ACC112 (cell line): ENCODE results near the gene DSC2.

Experiments
- H2AFZ ChIP-seq: fragments of 200-600 bp; sonication (generic); one replicate; pipeline ENCODE4 v1.6.0; 2017; ENCODE audit warnings: antibody characterized with exemption, low read length; ENCODE audit not compliant: unreplicated experiment
- H3K27ac ChIP-seq: fragments of 200-600 bp; sonication (generic); 2 replicates; pipeline ENCODE4 v1.5.1; 2014; ENCODE audit warnings: low read depth, mild to moderate bottlenecking, antibody characterized with exemption, low read length, moderate library complexity
- H3K27me3 ChIP-seq: fragments of 200-600 bp; sonication (generic); 2 replicates; pipeline ENCODE4 v1.6.1; 2014; ENCODE audit warnings: mild to moderate bottlenecking, antibody characterized with exemption, low read length, moderate library complexity, mixed read lengths; ENCODE audit not compliant: insufficient read depth
- H3K36me3 ChIP-seq: fragments of 200-600 bp; sonication (generic); 2 replicates; pipeline ENCODE4 v1.6.1; 2016; ENCODE audit warnings: mild to moderate bottlenecking, antibody characterized with exemption, low read length, moderate library complexity, mixed read lengths; ENCODE audit not compliant: insufficient read depth
- H3K4me1 ChIP-seq: fragments of 200-600 bp; sonication (generic); one replicate; pipeline ENCODE4 v1.6.1; 2016; ENCODE audit warnings: low read length, mixed read lengths; ENCODE audit not compliant: insufficient read depth, unreplicated experiment, control insufficient read depth
- H3K4me3 ChIP-seq: fragments of 200-600 bp; sonication (generic); 2 replicates; pipeline ENCODE4 v1.5.1; 2014; ENCODE audit warnings: mild to moderate bottlenecking, low read depth, low read length
- H3K79me2 ChIP-seq: fragments of 200-600 bp; sonication (generic); one replicate; pipeline ENCODE4 v1.6.0; 2016; ENCODE audit warnings: low read length; ENCODE audit not compliant: control insufficient read depth, unreplicated experiment, insufficient read depth

Gene DSC2

DNA sequence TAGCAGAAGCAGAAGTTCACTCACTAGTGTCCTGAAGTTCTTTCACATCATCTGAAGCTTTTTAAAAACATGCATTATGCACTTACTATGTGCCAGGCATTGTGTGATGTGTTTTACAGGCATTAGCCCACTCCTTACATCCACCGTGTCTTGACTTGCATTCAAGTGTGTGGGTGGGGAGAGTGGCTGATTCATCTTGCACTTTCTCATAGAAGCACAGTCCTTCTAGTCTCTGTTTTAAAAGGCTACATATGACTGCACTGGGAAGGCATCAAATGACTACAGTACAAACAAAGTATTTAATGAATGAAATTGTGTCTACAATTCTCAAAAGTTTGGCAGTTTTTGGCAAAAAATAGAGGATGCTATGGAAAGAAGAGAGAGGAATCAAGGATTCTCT, 38.1 kb downstream of the DSC2 start:
- Histone ChIP-seq H2AFZ (no peak overlapping the region), H3K79me2 (no peaks in the 10 kb centered on the region), H3K36me3 (no peaks in the 10 kb centered on the region), H3K27me3 (no peaks in the 10 kb centered on the region), H3K4me3 (no peak overlapping the region), H3K4me1 (no peaks in the 10 kb centered on the region), H3K27ac (no peak overlapping the region)

GRCh38 chr18:31061945-31062344, 40.3 kb downstream of the DSC2 start:
- H3K27me3 ChIP-seq, result no peaks in the 10 kb centered on the region
- H3K27ac ChIP-seq, result no peak overlapping the region
- no peak overlapping the region for H3K4me3 ChIP-seq
- no peak overlapping the region for H2AFZ ChIP-seq
- H3K4me1 ChIP-seq, result no peaks in the 10 kb centered on the region
- H3K79me2 ChIP-seq, result no peaks in the 10 kb centered on the region
- H3K36me3 ChIP-seq, result no peaks in the 10 kb centered on the region

GRCh38 chr18:31058897-31059296, 43.3 kb downstream of the DSC2 start:
- no peak overlapping the region for H3K27ac ChIP-seq
- H3K79me2 ChIP-seq, result no peaks in the 10 kb centered on the region

GRCh38 chr18:31057917-31058316, 44.3 kb downstream of the DSC2 start:
- no peaks in the 10 kb centered on the region for H3K79me2 ChIP-seq
- no peaks in the 10 kb centered on the region for H3K4me1 ChIP-seq
- H3K27me3 ChIP-seq, result no peaks in the 10 kb centered on the region
- H3K4me3 ChIP-seq, result no peak overlapping the region
- H2AFZ ChIP-seq, result no peak overlapping the region
- no peak overlapping the region for H3K27ac ChIP-seq
- no peaks in the 10 kb centered on the region for H3K36me3 ChIP-seq

More at GRCh38 chr18:31058897-31059296, 43.3 kb downstream of the DSC2 start:
- Histone ChIP-seq H3K36me3 (no peaks in the 10 kb centered on the region), H2AFZ (no peak overlapping the region), H3K27me3 (no peaks in the 10 kb centered on the region), H3K4me1 (no peaks in the 10 kb centered on the region), H3K4me3 (no peak overlapping the region)

- Histone ChIP-seq H3K4me1 (no peaks in the 10 kb centered on the region), H3K79me2 (no peaks in the 10 kb centered on the region), H3K4me3 (no peak overlapping the region), H3K27ac (no peak overlapping the region), H3K27me3 (no peaks in the 10 kb centered on the region), H3K36me3 (no peaks in the 10 kb centered on the region), H2AFZ (no peak overlapping the region)
These were observed 45.2 kb downstream of the DSC2 start for GRCh38 chr18:31057051-31057450.

DNA sequence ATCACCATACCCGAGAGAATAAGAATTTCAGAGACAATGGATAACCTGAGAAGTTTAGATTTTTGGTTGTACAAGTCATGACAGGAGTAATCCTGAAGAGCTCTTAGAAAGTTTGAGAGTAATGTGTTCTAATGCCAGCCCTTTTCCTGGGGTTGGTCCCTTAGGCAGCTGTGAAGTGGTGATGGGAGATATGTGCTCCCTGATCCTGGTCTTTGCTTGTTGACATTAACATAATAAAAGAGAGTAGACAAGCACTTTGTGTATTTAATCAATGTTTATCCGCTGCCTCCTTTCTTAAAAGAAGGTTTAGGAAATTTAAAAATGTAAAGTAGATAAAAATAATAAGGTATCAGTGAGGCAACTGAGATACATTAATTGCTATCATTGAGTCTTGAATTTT, 45.9 kb downstream of the DSC2 start:
- Histone ChIP-seq H3K27me3 (no peaks in the 10 kb centered on the region), H3K36me3 (no peaks in the 10 kb centered on the region), H3K27ac (no peak overlapping the region), H3K4me1 (no peaks in the 10 kb centered on the region), H2AFZ (no peak overlapping the region), H3K79me2 (no peaks in the 10 kb centered on the region), H3K4me3 (no peak overlapping the region)

- no peaks in the 10 kb centered on the region for H3K79me2 ChIP-seq
- no peak overlapping the region for H3K4me3 ChIP-seq
- H2AFZ ChIP-seq, result no peak overlapping the region
- no peaks in the 10 kb centered on the region for H3K4me1 ChIP-seq
- H3K36me3 ChIP-seq, result no peaks in the 10 kb centered on the region
- no peaks in the 10 kb centered on the region for H3K27me3 ChIP-seq
- no peak overlapping the region for H3K27ac ChIP-seq
These were observed 51.6 kb downstream of the DSC2 start for GRCh38 chr18:31050635-31051034.

GRCh38 chr18:31049189-31049588, 53.0 kb downstream of the DSC2 start:
- Histone ChIP-seq H3K27ac (no peak overlapping the region), H3K27me3 (no peaks in the 10 kb centered on the region), H3K79me2 (no peaks in the 10 kb centered on the region), H3K4me3 (no peak overlapping the region), H3K4me1 (no peaks in the 10 kb centered on the region), H2AFZ (no peak overlapping the region), H3K36me3 (no peaks in the 10 kb centered on the region)

DNA sequence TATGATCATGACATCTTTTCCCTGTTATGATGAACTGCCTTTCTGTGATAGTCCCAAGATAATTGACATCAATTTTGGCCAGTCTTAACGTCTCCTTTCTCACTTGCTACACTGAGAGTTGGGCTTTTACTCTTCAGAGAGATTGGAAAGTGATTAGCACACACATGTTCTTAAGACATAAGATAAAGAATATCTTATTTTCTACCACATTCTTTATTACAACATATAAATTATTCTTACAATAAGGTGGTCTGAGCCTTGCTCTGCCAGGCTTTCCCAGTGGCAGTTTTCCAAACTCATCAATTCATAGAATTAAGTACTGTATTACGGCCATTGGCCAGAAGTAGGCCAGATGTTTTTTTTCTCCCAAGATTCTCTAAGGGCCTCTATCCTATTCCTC, 54.0 kb downstream of the DSC2 start:
- Histone ChIP-seq H3K79me2 (no peaks in the 10 kb centered on the region), H3K4me3 (no peak overlapping the region)

DNA sequence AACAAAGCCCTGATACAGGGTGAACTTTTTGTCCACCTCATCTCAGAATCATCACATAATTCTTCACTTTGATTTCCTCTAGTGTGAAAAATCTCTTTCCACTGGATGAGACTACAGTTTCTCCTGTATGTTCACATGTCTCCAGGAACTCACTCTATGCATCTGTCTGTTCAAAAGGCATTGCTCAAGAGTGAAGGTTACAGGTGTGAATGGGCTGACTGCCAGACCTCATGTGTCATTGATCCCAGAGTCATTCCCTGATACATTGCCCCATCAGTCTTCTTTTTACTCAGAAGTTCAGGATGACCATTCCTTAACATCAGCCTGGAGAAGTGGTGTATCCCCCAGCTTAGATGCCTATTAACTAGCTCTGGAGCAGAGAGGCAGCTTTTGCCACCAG, 55.3 kb downstream of the DSC2 start:
- H2AFZ ChIP-seq, result no peak overlapping the region
- peaks cover 13% of the 10 kb centered on the region; the same call in 1 of the 2 replicates for H3K27me3 ChIP-seq
- no peak overlapping the region for H3K27ac ChIP-seq
- H3K79me2 ChIP-seq, result no peaks in the 10 kb centered on the region
- H3K4me1 ChIP-seq, result no peaks in the 10 kb centered on the region
- H3K36me3 ChIP-seq, result no peaks in the 10 kb centered on the region
- H3K4me3 ChIP-seq, result no peak overlapping the region

More for the DNA sequence above, 54.0 kb downstream of the DSC2 start:
- Histone ChIP-seq H3K27ac (no peak overlapping the region), H3K4me1 (no peaks in the 10 kb centered on the region), H3K27me3 (no peaks in the 10 kb centered on the region), H3K36me3 (no peaks in the 10 kb centered on the region), H2AFZ (no peak overlapping the region)

GRCh38 chr18:31045599-31045998, 56.6 kb downstream of the DSC2 start:
- Histone ChIP-seq H2AFZ (no peak overlapping the region), H3K36me3 (no peaks in the 10 kb centered on the region), H3K79me2 (no peaks in the 10 kb centered on the region), H3K27me3 (peaks cover 26% of the 10 kb centered on the region), H3K4me1 (no peaks in the 10 kb centered on the region), H3K27ac (no peak overlapping the region), H3K4me3 (no peak overlapping the region)
